H9 (cell line): ENCODE results near the gene COL27A1. TPM values are rescaled to one million over a fixed set of nuclear protein-coding genes. Genes with fewer than 3 reads are reported as not detected.

Experiments
- DNase-seq: peaks from one replicate; pipeline ENCODE4 v3.0.0-alpha.2; 2017
- H2AFZ ChIP-seq: one replicate; pipeline ENCODE4 v1.6.1; 2013; ENCODE audit warnings: mild to moderate bottlenecking, low read length, control low read depth, moderate library complexity
- H2AK5ac ChIP-seq: 2 replicates; pipeline ENCODE4 v1.6.1; 2013; ENCODE audit warnings: low read length, control low read depth, mixed read lengths; ENCODE audit not compliant: insufficient read length
- H2BK120ac ChIP-seq: one replicate; pipeline ENCODE4 v1.6.1; 2013; ENCODE audit warnings: low read depth, mild to moderate bottlenecking, low read length, control low read depth, inconsistent platforms; ENCODE audit not compliant: poor library complexity, severe bottlenecking
- H2BK12ac ChIP-seq: 2 replicates; pipeline ENCODE4 v1.6.1; 2013; ENCODE audit warnings: low read length, control low read depth, mixed read lengths, low read depth; ENCODE audit not compliant: insufficient read length
- H2BK15ac ChIP-seq: 2 replicates; pipeline ENCODE4 v1.6.1; 2013; ENCODE audit warnings: low read depth, low read length, control low read depth
- H2BK20ac ChIP-seq: one replicate; pipeline ENCODE4 v1.6.1; 2013; ENCODE audit warnings: low read depth, mild to moderate bottlenecking, low read length, control low read depth, inconsistent platforms; ENCODE audit not compliant: poor library complexity, severe bottlenecking
- H2BK5ac ChIP-seq: 2 replicates; pipeline ENCODE4 v1.6.1; 2013; ENCODE audit warnings: low read length, control low read depth, mixed read lengths; ENCODE audit not compliant: insufficient read length
- H3K14ac ChIP-seq: 2 replicates; pipeline ENCODE4 v1.6.1; 2013; ENCODE audit warnings: low read length, control low read depth; ENCODE audit not compliant: insufficient read depth
- H3K18ac ChIP-seq: 2 replicates; pipeline ENCODE4 v1.6.1; 2013; ENCODE audit warnings: low read depth, mild to moderate bottlenecking, mixed read lengths, low read length, control low read depth; ENCODE audit not compliant: insufficient read length
- H3K23ac ChIP-seq: 2 replicates; pipeline ENCODE4 v1.6.1; 2013; ENCODE audit warnings: low read length, control low read depth, mixed read lengths, low read depth; ENCODE audit not compliant: insufficient read length
- H3K23me2 ChIP-seq: 2 replicates; pipeline ENCODE4 v1.6.1; 2013; ENCODE audit warnings: low read depth, mild to moderate bottlenecking, mixed read lengths, low read length, control low read depth; ENCODE audit not compliant: insufficient read length, poor library complexity, severe bottlenecking
- H3K27ac ChIP-seq: 2 replicates; pipeline ENCODE4 v1.5.1; 2013; ENCODE audit warnings: low read length, control low read depth, mixed read lengths, low read depth; ENCODE audit not compliant: insufficient read length
- H3K27me3 ChIP-seq: 2 replicates; pipeline ENCODE4 v1.6.1; 2013; ENCODE audit warnings: low read length, control low read depth, inconsistent platforms; ENCODE audit not compliant: insufficient read depth
- H3K4ac ChIP-seq: 2 replicates; pipeline ENCODE4 v1.6.1; 2013; ENCODE audit warnings: low read depth, mild to moderate bottlenecking, control low read depth, inconsistent platforms, low read length, moderate library complexity
- H3K4me1 ChIP-seq: 2 replicates; pipeline ENCODE4 v1.6.1; 2013; ENCODE audit warnings: low read length, control low read depth, inconsistent platforms; ENCODE audit not compliant: insufficient read depth
- H3K4me2 ChIP-seq: 2 replicates; pipeline ENCODE4 v1.6.1; 2013; ENCODE audit warnings: low read length, control low read depth, mixed read lengths; ENCODE audit not compliant: insufficient read length, insufficient read depth
- H3K56ac ChIP-seq: 2 replicates; pipeline ENCODE4 v1.6.1; 2013; ENCODE audit warnings: low read depth, mild to moderate bottlenecking, mixed read lengths, low read length, control low read depth; ENCODE audit not compliant: insufficient read length
- H3K79me1 ChIP-seq: 2 replicates; pipeline ENCODE4 v1.6.1; 2013; ENCODE audit warnings: low read depth, mild to moderate bottlenecking, moderate library complexity, low read length, control low read depth, inconsistent platforms; ENCODE audit not compliant: insufficient read depth, poor library complexity, severe bottlenecking
- H3K79me2 ChIP-seq: 2 replicates; pipeline ENCODE4 v1.6.1; 2013; ENCODE audit warnings: low read length, control low read depth, inconsistent platforms; ENCODE audit not compliant: insufficient read depth
- H3K9ac ChIP-seq: 2 replicates; pipeline ENCODE4 v1.6.1; 2013; ENCODE audit warnings: low read length, control low read depth, mixed read lengths; ENCODE audit not compliant: insufficient read length; ENCODE audit errors: extremely low read depth
- H3K9me3 ChIP-seq: one replicate; pipeline ENCODE4 v1.6.1; 2013; ENCODE audit warnings: low read depth, low read length, inconsistent platforms; ENCODE audit not compliant: control insufficient read depth
- H3T11ph ChIP-seq: one replicate; pipeline ENCODE4 v1.6.1; 2013; ENCODE audit warnings: mild to moderate bottlenecking, low read length, control low read depth, inconsistent platforms
- H4K20me1 ChIP-seq: one replicate; pipeline ENCODE4 v1.6.1; 2013; ENCODE audit not compliant: control insufficient read depth, insufficient read length, insufficient read depth
- H4K5ac ChIP-seq: 2 replicates; pipeline ENCODE4 v1.6.1; 2013; ENCODE audit warnings: low read depth, mild to moderate bottlenecking, mixed read lengths, low read length, control low read depth; ENCODE audit not compliant: insufficient read length
- H4K8ac ChIP-seq: replicated peaks from 2 replicates; pipeline ENCODE4 v1.6.1; 2013; ENCODE audit warnings: low read length, control low read depth, mixed read lengths, low read depth; ENCODE audit not compliant: insufficient read length
- H4K91ac ChIP-seq: 2 replicates; pipeline ENCODE4 v1.6.1; 2013; ENCODE audit warnings: low read depth, mild to moderate bottlenecking, moderate library complexity, mixed read lengths, low read length, control low read depth; ENCODE audit not compliant: insufficient read length
- H3K27ac Mint-ChIP-seq, 3 experiments: 2 replicates in 2 of 3; 3 replicates in 1 of 3; pipeline ENCODE4 v1.8.0; 2020 to 2021; ENCODE audit warnings: mixed read lengths in 3 of 3, mild to moderate bottlenecking in 1 of 3, moderate library complexity in 1 of 3
- H3K27me3 Mint-ChIP-seq: 2 replicates; pipeline ENCODE4 v1.8.0; 2021; ENCODE audit warnings: low read depth, mild to moderate bottlenecking, moderate library complexity, mixed read lengths
- H3K36me3 Mint-ChIP-seq, 3 experiments: 2 replicates in 2 of 3; 3 replicates in 1 of 3; pipeline ENCODE4 v1.8.0; 2020 to 2021; ENCODE audit warnings: low read depth in 3 of 3, mixed read lengths in 3 of 3; ENCODE audit not compliant: insufficient read depth in 1 of 3
- H3K4me1 Mint-ChIP-seq, 2 experiments: 2 replicates each; pipeline ENCODE4 v1.8.0; 2020; ENCODE audit warnings: mixed read lengths in 2 of 2
- H3K4me3 Mint-ChIP-seq, 2 experiments: 2 replicates in 1 of 2; 3 replicates in 1 of 2; pipeline ENCODE4 v1.8.0; 2020 to 2021; ENCODE audit warnings: mild to moderate bottlenecking in 2 of 2, mixed read lengths in 2 of 2, moderate library complexity in 1 of 2
- H3K9me3 Mint-ChIP-seq, 2 experiments: 2 replicates in 1 of 2; 3 replicates in 1 of 2; pipeline ENCODE4 v1.8.0; 2020; ENCODE audit warnings: mild to moderate bottlenecking in 2 of 2, mixed read lengths in 2 of 2, moderate library complexity in 1 of 2
- WGBS: extraction: QIAGEN DNeasy Blood & Tissue Kit; methylation state at CpG from one replicate; pipeline ENCODE4 v1.1.7; 2013; ENCODE audit warnings: missing lambda C conversion rate, low lambda C conversion rate, mixed read lengths; ENCODE audit not compliant: insufficient read length; ENCODE audit errors: extremely low coverage; 5-methylcytosine and 5-hydroxymethylcytosine counted together
- total RNA-seq: library from RNA; stranded (reverse); gene quantifications from 2 replicates; pipeline ENCODE4 v1.2.1, GENCODE V29; 2021
- TF ChIP-seq, protein P1 (sequence below): fragments of 200-600 bp; sonication (generic); conservative IDR thresholded peaks from 3 replicates; pipeline ENCODE4 v1.8.0; 2021; ENCODE audit warnings: antibody characterized with exemption, mild to moderate bottlenecking

Gene COL27A1
- total RNA-seq, 1 experiment from 2014 or later = 17.9 TPM

DNA sequence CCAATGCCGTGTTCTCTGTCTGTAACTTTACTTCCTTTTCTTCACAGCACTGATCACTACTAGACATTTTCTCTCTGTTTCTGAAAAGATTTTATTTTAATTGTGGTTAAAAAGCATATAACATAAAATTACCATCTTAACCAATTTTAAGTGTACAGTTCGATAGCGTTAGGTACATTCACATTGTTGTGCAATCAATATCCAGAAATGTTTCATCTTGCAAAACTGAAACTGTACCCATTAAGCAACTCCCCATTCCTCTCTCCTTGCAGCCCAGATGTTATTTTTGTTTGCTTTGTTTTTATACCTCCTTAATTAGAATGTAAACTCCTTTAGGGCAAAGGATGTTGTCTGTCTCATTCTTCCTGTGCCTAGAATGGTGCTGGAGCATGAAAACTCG, 47.5 kb downstream of the COL27A1 start:
- no peaks in the 10 kb centered on the region for H3K27me3 Mint-ChIP-seq
- H3K79me2 ChIP-seq = no peaks in the 10 kb centered on the region
- no peaks in the 10 kb centered on the region for H3K27me3 ChIP-seq
- TF ChIP-seq, protein P1, sequence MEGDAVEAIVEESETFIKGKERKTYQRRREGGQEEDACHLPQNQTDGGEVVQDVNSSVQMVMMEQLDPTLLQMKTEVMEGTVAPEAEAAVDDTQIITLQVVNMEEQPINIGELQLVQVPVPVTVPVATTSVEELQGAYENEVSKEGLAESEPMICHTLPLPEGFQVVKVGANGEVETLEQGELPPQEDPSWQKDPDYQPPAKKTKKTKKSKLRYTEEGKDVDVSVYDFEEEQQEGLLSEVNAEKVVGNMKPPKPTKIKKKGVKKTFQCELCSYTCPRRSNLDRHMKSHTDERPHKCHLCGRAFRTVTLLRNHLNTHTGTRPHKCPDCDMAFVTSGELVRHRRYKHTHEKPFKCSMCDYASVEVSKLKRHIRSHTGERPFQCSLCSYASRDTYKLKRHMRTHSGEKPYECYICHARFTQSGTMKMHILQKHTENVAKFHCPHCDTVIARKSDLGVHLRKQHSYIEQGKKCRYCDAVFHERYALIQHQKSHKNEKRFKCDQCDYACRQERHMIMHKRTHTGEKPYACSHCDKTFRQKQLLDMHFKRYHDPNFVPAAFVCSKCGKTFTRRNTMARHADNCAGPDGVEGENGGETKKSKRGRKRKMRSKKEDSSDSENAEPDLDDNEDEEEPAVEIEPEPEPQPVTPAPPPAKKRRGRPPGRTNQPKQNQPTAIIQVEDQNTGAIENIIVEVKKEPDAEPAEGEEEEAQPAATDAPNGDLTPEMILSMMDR = no peak
- no peak overlapping the region for H2AK5ac ChIP-seq
- no peak overlapping the region for H3K27ac Mint-ChIP-seq
- no peak overlapping the region for H4K8ac ChIP-seq
- no peak overlapping the region for H2BK120ac ChIP-seq
- H3K4ac ChIP-seq = no peak overlapping the region
- DNase-seq = no peak
- no peak overlapping the region for H4K91ac ChIP-seq
- H3K36me3 Mint-ChIP-seq = peaks cover 0 to 3% (median 0%) of the 10 kb centered on the region in 3 experiments; a peak in 2 of 7 replicates
- no peaks in the 10 kb centered on the region for H3K79me1 ChIP-seq
- no peak overlapping the region for H2BK5ac ChIP-seq
- no peaks in the 10 kb centered on the region for H3K4me1 ChIP-seq
- peaks cover 20 to 35% of the 10 kb centered on the region in 2 experiments for H3K4me1 Mint-ChIP-seq
- no peak overlapping the region for H3K23ac ChIP-seq
- H2BK20ac ChIP-seq = no peak overlapping the region
- no peak overlapping the region for H3T11ph ChIP-seq
- no peaks in the 10 kb centered on the region for H3K9me3 Mint-ChIP-seq
- H3K4me3 Mint-ChIP-seq = no peak overlapping the region; a peak in 1 of 5 replicates
- no peak overlapping the region for H3K4me2 ChIP-seq
- no peak overlapping the region for H3K14ac ChIP-seq
- no peak overlapping the region for H3K56ac ChIP-seq
- no peak overlapping the region for H3K9ac ChIP-seq
- no peak overlapping the region for H4K5ac ChIP-seq
- no CpG with 5 or more reads among the region's 4 CpGs for WGBS
- H3K27ac ChIP-seq = no peak overlapping the region
- H2BK15ac ChIP-seq = no peak overlapping the region
- H4K20me1 ChIP-seq = no peaks in the 10 kb centered on the region
- H3K9me3 ChIP-seq = no peaks in the 10 kb centered on the region
- no peaks in the 10 kb centered on the region for H3K23me2 ChIP-seq
- no peak overlapping the region for H2BK12ac ChIP-seq
- H3K18ac ChIP-seq = no peak overlapping the region
- no peak overlapping the region for H2AFZ ChIP-seq
